GM12891 (cell line): ENCODE data around the gene SEMA5A.

Source experiments
- PAX5 ChIP-seq: IDR thresholded peaks from 2 replicates; pipeline ENCODE4 v1.6.1; 2011; ENCODE audit warnings: low read length, moderate library complexity, mild to moderate bottlenecking; ENCODE audit not compliant: insufficient read depth, severe bottlenecking
- POLR2A ChIP-seq: IDR thresholded peaks from 2 replicates; pipeline ENCODE4 v1.6.1; 2011; ENCODE audit warnings: low read depth, low read length, control low read depth
- POLR2AphosphoS5 ChIP-seq: IDR thresholded peaks from 2 replicates; pipeline ENCODE4 v1.6.1; 2011; ENCODE audit warnings: low read depth, low read length, control low read depth
- POU2F2 ChIP-seq: IDR thresholded peaks from 2 replicates; pipeline ENCODE4 v1.6.1; 2011; ENCODE audit warnings: low read depth, mild to moderate bottlenecking, control low read depth, low read length, moderate library complexity
- SPI1 ChIP-seq: IDR thresholded peaks from 2 replicates; pipeline ENCODE4 v1.6.1; 2011; ENCODE audit warnings: low read depth, low read length, control low read depth
- TAF1 ChIP-seq: IDR thresholded peaks from 2 replicates; pipeline ENCODE4 v1.6.1; 2011; ENCODE audit warnings: low read depth, low read length, control low read depth

DNA sequence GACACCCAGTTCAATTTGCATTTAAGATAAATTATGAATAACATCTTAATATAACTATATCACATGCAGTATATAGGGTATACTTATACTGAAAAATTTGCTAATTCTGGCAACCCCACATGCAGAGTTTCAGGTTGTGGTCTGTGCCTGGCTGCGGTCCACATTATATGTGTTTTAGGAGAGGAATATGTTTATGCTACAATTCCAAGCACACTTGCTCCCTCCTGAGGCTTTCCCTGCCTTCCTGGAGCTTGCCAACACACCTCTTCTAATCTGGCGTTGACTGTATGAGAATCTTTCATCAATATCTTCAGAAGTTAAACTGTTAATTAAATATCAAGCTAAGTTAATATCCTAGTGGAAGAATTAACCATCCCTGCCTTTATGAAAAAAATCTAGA, 45.2 kb downstream of the SEMA5A start:
- TF ChIP-seq TAF1 (no peak), POLR2A (no peak), POU2F2 (no peak), POLR2AphosphoS5 (no peak), SPI1 (no peak), PAX5 (no peak)
